Thymus (tissue), 11 donors: ENCODE measurements around the gene HAO1. TPM values are rescaled to one million over a fixed set of nuclear protein-coding genes. Genes with fewer than 3 reads are reported as not detected.

Source experiments
- DNase-seq, 9 donors: peaks; one replicate each; pipeline ENCODE4 v3.0.0-alpha.2; 2013; ENCODE audit warnings: low spot score in 9 of 9, low read depth in 6 of 9, missing footprints in 1 of 9
- H3K27ac ChIP-seq, 2 donors: one replicate each; pipeline ENCODE4 v1.5.1; 2013; ENCODE audit warnings: control low read depth in 1 of 2, low read depth in 1 of 2, low read length in 1 of 2, mild to moderate bottlenecking in 1 of 2, moderate library complexity in 1 of 2
- H3K27me3 ChIP-seq, 2 donors: one replicate each; pipeline ENCODE4 v1.5.1; 2013; ENCODE audit warnings: low read length in 1 of 2; ENCODE audit not compliant: control insufficient read depth in 2 of 2, insufficient read depth in 1 of 2
- H3K36me3 ChIP-seq, 2 donors: one replicate each; pipeline ENCODE4 v1.5.1; 2013; ENCODE audit warnings: low read length in 1 of 2, mild to moderate bottlenecking in 1 of 2, moderate library complexity in 1 of 2; ENCODE audit not compliant: control insufficient read depth in 2 of 2, insufficient read depth in 2 of 2
- H3K4me1 ChIP-seq, 2 donors: one replicate each; pipeline ENCODE4 v1.5.1; 2013; ENCODE audit warnings: low read length in 2 of 2; ENCODE audit not compliant: control insufficient read depth in 2 of 2, insufficient read depth in 2 of 2
- H3K4me3 ChIP-seq, 2 donors: one replicate each; pipeline ENCODE4 v1.5.1; 2013; ENCODE audit warnings: low read length in 2 of 2, control low read depth in 1 of 2, mild to moderate bottlenecking in 1 of 2
- H3K9me3 ChIP-seq, 2 donors: one replicate each; pipeline ENCODE4 v1.5.1; 2013; ENCODE audit warnings: low read length in 1 of 2, mild to moderate bottlenecking in 1 of 2; ENCODE audit not compliant: control insufficient read depth in 2 of 2, insufficient read depth in 1 of 2
- WGBS: extraction: QIAGEN DNeasy Blood & Tissue Kit; methylation state at CpG from one replicate; pipeline ENCODE4 v1.1.7; 2013; 5-methylcytosine and 5-hydroxymethylcytosine counted together
- polyA plus RNA-seq: library from polyadenylated mRNA; stranded (reverse); fragments of 200-250 nt; gene quantifications from one replicate; pipeline ENCODE4 v1.2.3, GENCODE V29; 2013
- total RNA-seq: library from RNA; stranded (reverse); fragments of 120-200 nt; gene quantifications from one replicate; pipeline ENCODE4 v1.2.4, GENCODE V29; 2013
- donor health status: healthy.

HAO1 gene
- total and polyA plus RNA-seq, 2 donors = 0.02 to 0.05 TPM

DNA sequence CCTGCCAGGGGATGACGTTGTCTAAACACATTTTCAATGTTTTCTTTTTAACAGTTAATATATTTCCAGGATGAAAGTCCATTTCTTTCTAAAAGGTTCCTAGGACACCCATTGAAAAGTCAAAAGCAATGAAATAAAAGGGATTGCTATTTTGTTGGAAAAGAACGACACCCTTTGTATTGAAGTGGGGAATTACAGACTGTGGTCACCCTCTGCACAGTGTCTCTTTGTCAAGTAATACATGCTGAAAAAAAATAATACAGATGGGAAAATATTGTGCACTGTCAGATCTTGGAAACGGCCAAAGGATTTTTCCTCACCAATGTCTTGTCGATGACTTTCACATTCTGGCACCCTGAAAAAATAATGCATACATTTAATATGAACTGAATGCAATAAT, 56.9 kb downstream of the HAO1 start:
- Histone ChIP-seq H3K27ac (no peak overlapping the region), H3K9me3 (no peaks in the 10 kb centered on the region), H3K4me1 (no peaks in the 10 kb centered on the region), H3K36me3 (no peaks in the 10 kb centered on the region), H3K27me3 (no peaks in the 10 kb centered on the region), H3K4me3 (no peak overlapping the region)
- no peak for DNase-seq
- 94% methylated on average over 4 of the region's 4 CpGs for WGBS

DNA sequence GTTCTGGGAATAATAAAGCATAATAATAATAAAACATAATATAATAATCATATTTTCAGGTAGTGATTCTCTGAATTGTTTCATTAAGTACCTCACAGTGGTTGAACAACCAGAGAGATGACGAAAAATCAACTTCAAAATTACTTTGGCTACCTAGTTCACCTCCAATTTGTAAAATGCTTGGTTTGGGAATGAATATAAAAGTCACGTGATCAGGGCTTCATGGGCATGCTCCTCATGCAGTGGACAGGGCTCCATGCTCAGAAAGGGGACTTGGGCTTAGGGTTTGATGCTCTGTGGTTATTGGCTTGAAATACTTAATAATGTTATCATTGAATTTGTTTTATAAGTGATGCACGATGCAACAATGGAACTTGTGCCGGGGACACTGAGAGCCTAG, 58.2 kb downstream of the HAO1 start:
- H3K27ac ChIP-seq = no peak overlapping the region
- no peaks in the 10 kb centered on the region for H3K4me1 ChIP-seq
- 96% methylated on average over 4 of the region's 4 CpGs for WGBS
- DNase-seq = no peak
- H3K36me3 ChIP-seq = no peaks in the 10 kb centered on the region
- H3K27me3 ChIP-seq = no peaks in the 10 kb centered on the region
- H3K9me3 ChIP-seq = no peaks in the 10 kb centered on the region
- H3K4me3 ChIP-seq = no peak overlapping the region

DNA sequence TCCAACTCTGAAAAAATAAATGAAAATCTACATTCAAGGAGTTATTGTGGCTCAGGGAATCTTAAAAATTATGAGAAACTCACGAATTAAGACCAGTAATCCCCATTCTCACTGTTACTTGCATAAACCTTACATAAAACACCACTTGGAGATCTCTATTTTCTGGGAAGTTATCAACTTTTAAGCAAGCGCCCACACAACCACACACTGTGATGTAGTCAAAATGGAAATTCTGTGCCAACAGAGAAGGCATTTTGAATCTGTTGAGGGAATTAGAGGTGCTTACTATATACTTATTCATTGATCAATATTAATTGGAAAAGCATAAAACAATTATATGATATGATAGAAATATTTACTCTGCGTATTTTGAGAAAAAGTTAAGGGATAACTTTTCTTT, 58.7 kb downstream of the HAO1 start:
- H3K4me1 ChIP-seq = no peaks in the 10 kb centered on the region
- WGBS = 89% methylated on average over 3 of the region's 3 CpGs
- H3K9me3 ChIP-seq = no peaks in the 10 kb centered on the region
- H3K4me3 ChIP-seq = no peak overlapping the region
- no peaks in the 10 kb centered on the region for H3K27me3 ChIP-seq
- no peak overlapping the region for H3K27ac ChIP-seq
- no peak for DNase-seq
- H3K36me3 ChIP-seq = no peaks in the 10 kb centered on the region

DNA sequence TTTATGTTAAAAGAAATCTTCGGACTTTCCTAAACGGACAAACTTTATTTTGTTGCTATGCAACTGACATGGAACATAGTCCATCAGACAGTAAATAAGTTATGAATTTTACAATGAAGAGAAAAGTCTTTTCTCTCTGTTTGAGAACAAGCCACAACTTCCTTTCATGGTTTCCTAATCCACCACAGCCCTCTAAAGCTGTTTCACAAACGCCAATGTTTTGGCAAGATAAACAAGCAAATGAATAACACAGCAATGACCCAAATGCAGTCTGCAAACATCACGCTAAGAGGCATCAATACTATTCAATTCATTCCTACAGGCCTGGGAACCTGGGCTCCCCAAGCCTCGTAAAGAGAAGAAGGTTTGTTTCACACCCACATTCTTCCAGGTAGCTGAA, 60.4 kb downstream of the HAO1 start:
- Histone ChIP-seq H3K4me1 (no peaks in the 10 kb centered on the region), H3K4me3 (no peak overlapping the region), H3K9me3 (no peaks in the 10 kb centered on the region), H3K27ac (no peak overlapping the region), H3K27me3 (no peaks in the 10 kb centered on the region), H3K36me3 (no peaks in the 10 kb centered on the region)
- DNase-seq = no peak
- 13% methylated on average over 5 of the region's 5 CpGs for WGBS

DNA sequence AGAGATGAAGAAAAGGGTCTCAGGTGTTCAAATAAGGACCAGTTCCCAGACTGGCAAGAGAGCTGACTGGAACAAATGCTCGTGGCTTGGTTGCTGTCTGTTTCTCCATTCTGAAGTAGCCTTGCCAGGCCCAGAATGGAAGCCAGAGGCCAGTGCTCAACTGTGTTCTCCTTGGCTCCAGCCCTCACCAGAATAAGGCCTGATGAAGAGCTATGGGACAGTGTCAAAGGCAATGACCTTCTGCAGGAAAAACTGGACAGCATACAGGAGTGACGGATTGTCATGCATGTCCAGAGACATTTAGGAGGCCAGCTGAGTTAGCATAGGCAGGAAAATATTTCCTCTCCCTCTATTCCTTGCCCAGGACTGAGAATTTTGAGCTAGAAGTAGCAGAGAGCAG, 72.2 kb downstream of the HAO1 start:
- Histone ChIP-seq H3K4me1 (no peaks in the 10 kb centered on the region), H3K9me3 (no peaks in the 10 kb centered on the region), H3K36me3 (no peaks in the 10 kb centered on the region), H3K27ac (no peak overlapping the region), H3K4me3 (no peak overlapping the region), H3K27me3 (no peaks in the 10 kb centered on the region)
- DNase-seq = no peak
- 84% methylated on average over 2 of the region's 2 CpGs for WGBS

DNA sequence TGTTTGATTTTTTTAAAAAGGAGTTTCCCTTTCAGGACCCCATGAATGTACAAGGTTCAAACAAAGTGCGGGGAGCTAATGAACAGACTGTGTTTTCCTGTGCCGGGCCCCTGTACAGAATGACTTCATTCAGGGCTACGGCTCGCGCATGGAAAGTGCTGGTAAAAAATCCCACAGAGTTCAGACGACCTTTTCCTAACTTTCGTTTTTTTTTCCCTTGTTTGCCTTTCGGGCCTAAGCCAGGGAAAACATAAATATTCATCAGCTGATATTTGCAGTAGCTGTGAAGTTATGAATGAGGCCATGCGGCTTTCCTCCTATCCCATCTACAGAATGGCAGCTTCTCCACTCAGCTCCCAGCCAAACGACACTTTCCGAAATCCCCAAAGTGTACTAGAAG, 74.0 kb downstream of the HAO1 start:
- DNase-seq = no peak
- H3K36me3 ChIP-seq = no peaks in the 10 kb centered on the region
- 85% methylated on average over 11 of the region's 11 CpGs for WGBS
- H3K9me3 ChIP-seq = no peaks in the 10 kb centered on the region
- H3K27ac ChIP-seq = no peak overlapping the region
- H3K4me3 ChIP-seq = no peak overlapping the region
- no peaks in the 10 kb centered on the region for H3K4me1 ChIP-seq
- H3K27me3 ChIP-seq = no peaks in the 10 kb centered on the region

DNA sequence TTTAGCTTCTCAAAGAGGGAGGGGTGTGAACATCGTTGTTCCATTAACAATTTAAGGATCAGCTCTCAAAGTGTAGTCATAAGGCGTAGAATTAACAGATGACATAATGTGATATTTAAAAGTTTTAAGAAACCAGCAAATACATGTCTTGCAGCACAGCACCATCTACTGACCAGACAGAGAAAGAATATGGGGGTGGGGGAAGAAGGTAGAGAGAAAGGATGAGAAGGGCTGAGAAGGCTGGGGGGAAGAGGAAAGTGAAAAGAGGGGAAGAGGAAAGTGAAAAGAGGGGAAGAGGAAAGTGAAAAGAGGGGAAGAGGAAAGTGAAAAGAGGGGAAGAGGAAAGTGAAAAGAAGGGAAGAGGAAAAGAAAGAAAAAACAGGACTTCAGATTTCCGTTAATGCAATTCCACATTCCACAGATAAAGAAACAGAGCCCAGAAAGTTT, 80.9 kb downstream of the HAO1 start:
- no peak overlapping the region for H3K4me3 ChIP-seq
- WGBS = 41% methylated on average over 3 of the region's 3 CpGs
- H3K27me3 ChIP-seq = no peaks in the 10 kb centered on the region
- no peaks in the 10 kb centered on the region for H3K9me3 ChIP-seq
- no peak overlapping the region for H3K27ac ChIP-seq
- H3K4me1 ChIP-seq = no peaks in the 10 kb centered on the region
- H3K36me3 ChIP-seq = no peaks in the 10 kb centered on the region
- peak in 2 of 9 donors; percentile 9 to 22 for DNase-seq

- no peak for DNase-seq
- no peaks in the 10 kb centered on the region for H3K36me3 ChIP-seq
- no peaks in the 10 kb centered on the region for H3K9me3 ChIP-seq
- WGBS = 67% methylated on average over 4 of the region's 4 CpGs
- no peaks in the 10 kb centered on the region for H3K27me3 ChIP-seq
- H3K4me3 ChIP-seq = no peak overlapping the region
- no peak overlapping the region for H3K27ac ChIP-seq
- no peaks in the 10 kb centered on the region for H3K4me1 ChIP-seq
Measured at GRCh38 chr20:7858734-7859250, 81.5 kb downstream of the HAO1 start.

- 13% methylated on average over 2 of the region's 2 CpGs for WGBS
- Histone ChIP-seq H3K36me3 (no peaks in the 10 kb centered on the region), H3K27me3 (no peaks in the 10 kb centered on the region), H3K4me1 (no peaks in the 10 kb centered on the region), H3K4me3 (no peak overlapping the region), H3K9me3 (no peaks in the 10 kb centered on the region), H3K27ac (no peak overlapping the region)
- no peak for DNase-seq
Measured at GRCh38 chr20:7856756-7857155, 83.5 kb downstream of the HAO1 start.

GRCh38 chr20:7855545-7855944, 84.7 kb downstream of the HAO1 start:
- H3K27me3 ChIP-seq = no peaks in the 10 kb centered on the region
- WGBS = 94% methylated on average over 1 of the region's 1 CpG
- no peak overlapping the region for H3K27ac ChIP-seq
- no peaks in the 10 kb centered on the region for H3K4me1 ChIP-seq
- H3K9me3 ChIP-seq = no peaks in the 10 kb centered on the region
- H3K36me3 ChIP-seq = no peaks in the 10 kb centered on the region
- DNase-seq = no peak
- no peak overlapping the region for H3K4me3 ChIP-seq
